GM19351 (cell line): ENCODE data around the gene VAMP1.

Source experiments
- ATAC-seq: cut with Tn5 transposase; IDR thresholded peaks from one replicate; pipeline ENCODE4 v1.9.1; 2021; ENCODE audit warnings: mild to moderate bottlenecking, moderate library complexity; ENCODE audit not compliant: unreplicated experiment

VAMP1 gene

DNA sequence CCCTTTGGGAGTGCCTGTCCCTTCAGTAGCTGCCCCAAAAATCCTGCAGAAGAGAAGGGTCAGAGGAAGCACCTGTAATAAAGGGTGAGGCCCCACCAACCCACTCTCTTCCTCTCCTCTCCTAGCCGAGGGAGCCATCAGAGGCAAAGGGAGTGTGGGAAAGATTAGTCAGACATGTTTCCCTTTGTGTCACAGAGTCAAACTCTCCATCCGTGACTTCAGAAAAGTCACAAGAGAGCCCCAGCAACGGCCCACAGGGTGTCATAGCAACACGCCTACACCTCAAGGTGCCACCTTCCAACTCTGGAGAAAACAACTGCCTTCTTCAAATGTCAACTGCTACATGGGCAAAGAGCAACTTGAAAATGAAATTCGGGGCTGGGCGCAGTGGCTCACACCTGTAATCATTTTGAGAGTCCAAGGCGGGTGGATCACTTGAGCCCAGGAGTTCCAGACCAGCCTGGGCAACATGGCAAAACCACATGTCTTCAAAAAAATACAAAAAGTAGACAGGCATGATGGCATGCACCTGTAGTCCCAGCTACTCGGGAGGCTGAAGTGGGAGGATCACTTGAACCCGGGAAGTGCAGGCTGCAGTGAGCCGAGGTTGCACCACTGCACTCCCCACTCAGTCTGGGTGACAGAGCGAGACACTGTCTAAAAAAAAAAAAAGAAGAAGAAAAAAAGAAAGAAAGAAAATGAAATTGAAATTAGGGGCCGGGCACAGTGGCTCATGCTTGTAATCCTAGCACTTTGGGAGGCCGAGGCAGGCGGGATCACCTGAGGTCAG lies 43.4 kb downstream of the VAMP1 start:
- peak; percentile 59 for ATAC-seq

DNA sequence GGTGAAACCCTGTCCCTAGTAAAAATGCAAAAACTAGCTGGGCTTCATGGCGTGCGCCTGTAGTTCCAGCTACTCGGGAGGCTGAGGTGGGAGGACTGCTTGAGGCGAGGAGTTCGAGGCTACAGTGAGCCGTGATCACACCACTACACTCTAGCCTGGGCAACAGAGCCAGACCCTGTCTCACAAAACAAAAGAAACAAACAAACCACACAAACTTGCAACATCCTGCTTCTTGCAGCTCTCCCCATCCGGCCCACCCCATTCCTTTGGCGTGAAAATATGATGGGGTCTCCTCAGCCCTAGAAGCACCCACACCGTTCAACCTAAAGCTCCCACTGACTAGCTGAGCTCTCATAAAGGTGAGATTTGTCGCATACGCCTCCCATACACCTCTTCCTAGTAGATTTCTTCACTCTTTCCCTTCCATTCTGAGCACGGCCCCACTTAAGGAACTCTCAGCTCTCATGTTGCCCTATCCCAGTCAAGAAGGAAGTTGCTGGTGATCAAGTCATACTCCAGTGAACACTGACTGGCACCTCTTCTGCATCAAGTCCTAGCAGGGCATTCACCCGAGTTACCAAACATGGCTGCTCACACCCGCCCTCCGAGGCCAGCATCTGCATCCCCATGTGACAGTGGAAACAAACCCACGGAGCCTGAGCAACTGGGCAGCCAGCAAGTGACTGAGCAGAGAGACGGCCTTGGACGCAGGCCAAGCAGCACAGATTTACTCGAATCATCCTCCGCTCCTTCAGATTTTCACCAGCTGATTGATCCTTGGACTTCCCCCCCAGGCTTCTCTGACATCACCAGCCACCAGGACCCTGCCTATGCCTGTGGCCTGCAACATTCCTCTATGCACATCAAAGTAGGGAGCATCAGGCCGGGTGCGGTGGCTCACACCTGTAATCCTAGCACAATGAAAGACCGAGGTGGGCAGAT lies 44.6 kb downstream of the VAMP1 start:
- no peak for ATAC-seq

DNA sequence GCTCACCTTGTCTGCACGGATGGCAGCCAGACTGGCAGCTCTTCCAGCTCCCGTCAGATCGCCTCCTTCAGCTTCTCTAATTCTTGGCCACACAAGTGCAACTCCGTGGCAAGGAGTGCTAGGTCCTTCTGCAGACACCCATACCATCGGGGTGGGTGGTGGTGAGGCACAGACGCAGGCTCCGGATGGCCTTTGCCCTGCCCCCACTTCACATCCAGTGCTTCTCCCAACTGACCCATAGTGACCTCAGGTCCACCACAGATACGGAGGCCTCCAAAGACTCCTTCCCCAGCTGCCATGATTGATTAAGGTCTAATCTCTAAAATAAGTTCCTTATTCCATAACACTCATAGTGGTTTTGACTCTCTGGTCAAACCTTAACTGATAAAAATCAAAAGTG lies 45.6 kb downstream of the VAMP1 start:
- no peak for ATAC-seq

DNA sequence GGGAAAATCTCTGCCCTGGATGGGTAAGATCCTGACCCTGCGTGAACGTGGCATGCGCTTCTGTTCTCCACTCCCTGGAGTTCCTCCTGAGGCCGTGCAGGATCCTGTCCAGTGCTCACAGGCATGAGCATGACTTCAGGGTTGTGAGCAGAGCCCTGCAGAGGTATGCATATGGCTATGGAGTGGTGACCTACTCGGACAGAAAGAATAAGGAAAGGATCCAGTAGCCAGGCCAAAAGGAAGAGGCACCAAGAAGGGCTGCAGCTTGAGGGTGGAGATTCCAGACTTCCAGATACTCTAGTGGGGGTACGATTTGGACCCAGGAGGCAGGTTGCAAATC lies 46.5 kb downstream of the VAMP1 start:
- no peak for ATAC-seq

DNA sequence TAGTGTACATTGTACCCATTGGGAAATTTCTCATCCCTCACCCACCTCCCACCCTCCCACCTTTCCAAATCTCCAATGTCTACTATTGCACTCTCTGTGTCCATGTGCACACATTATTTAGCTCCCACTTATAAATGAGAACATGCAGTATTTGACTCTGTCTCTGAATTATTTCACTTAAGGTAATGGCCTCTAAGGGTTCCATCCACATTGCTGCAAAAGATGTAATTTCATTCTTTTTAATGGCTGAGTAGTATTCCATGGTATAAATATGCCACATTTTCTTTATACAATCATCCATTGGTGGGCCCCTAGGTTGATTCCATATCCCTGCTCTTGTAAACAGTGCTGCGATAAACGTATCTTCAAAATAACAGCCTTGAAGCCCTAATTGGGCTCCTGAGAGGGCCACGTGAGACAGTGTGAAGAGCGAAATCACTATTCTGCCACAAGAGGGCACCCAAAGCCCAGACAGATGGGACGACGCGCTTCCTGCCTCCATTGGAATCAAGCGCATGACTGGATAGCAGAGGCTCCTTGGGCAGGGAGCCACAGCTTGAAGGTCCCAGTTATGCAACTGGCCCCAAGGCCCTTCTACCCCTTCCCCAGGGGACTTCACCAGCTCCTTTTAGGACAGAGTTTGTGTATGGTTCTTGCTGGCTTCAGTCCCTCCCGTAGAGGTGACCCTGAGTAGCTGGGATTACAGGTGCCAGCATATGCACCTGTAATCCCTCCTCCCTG lies 47.0 kb downstream of the VAMP1 start:
- ATAC-seq = peak; percentile 41

DNA sequence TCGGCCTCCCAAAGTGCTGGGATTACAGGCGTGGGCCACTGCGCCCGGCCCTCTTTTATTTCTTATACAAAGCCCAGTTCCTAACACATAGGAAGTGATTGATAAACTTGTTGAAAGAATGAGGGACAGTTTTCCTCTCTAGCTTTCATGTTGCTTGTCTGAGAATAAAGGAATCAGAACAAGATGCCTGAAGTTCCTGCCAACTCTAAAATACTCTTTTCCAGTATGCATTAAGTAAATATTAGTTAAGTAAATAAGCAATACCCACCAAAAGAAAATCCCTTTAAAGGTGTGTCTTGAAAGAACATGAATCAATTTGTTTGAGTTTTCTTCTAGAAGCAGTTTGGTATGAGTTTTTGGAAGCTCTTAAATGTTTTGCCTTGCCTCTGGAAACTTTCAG lies 50.1 kb downstream of the VAMP1 start:
- ATAC-seq = no peak

DNA sequence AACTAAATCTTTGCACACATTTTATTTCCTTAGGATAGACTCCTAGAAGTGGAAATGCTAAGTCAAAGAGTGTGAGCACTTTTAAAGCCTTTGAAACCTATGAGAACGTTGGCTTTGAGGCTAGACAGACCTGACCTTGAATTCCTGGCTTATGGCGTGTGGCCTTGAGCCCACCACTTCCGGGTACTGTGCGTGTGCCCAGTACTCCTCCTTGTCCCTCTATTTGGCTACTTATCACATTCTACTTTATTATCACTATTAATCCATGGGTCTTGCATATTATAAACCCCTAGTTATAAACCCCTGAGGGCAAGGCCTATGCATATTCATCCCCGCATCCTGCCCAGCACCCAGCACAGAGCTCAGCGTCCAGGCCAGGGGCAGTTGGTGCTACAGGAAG lies 51.7 kb downstream of the VAMP1 start:
- ATAC-seq = no peak

DNA sequence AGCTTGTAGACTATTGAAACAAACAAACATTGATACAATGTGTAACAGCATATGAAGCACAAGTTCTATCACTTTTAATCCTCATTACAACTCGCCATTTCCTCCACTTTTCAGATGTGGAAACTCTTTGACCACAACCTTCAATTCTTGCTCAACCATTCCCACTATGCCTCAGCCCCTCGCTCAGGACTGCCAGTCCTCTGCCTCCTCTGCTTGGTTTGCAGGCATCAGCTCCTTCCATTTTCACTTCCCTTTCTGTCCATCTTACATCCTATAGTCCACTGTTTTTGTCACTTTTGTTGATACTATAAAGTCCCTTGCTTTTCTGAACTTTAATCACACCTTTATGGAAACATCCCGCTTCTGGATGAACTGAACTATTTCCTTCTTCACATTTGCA lies 53.9 kb downstream of the VAMP1 start:
- ATAC-seq = no peak
